Neural cell (in vitro differentiated cells): ENCODE data around the gene CD40. TPM values are rescaled to one million over a fixed set of nuclear protein-coding genes. Genes with fewer than 3 reads are reported as not detected.

Experiments
- H2AFZ ChIP-seq: fragments of 200-600, 300-800 bp; sonication (generic), shearing (Covaris generic); 2 replicates; pipeline ENCODE4 v1.6.0; 2014; ENCODE audit warnings: low read depth, mild to moderate bottlenecking, antibody characterized with exemption, low read length, moderate library complexity
- H3F3A ChIP-seq: fragments of 200-600 bp; shearing (Covaris generic); 2 replicates; pipeline ENCODE4 v1.6.1; 2016; ENCODE audit warnings: mild to moderate bottlenecking, moderate library complexity, mixed read lengths, antibody characterized with exemption, low read length; ENCODE audit not compliant: insufficient read depth, poor library complexity, severe bottlenecking
- H3K27ac ChIP-seq: fragments of 200-600, 300-800 bp; sonication (generic), shearing (Covaris generic); 2 replicates; pipeline ENCODE4 v1.5.1; 2014; ENCODE audit warnings: mild to moderate bottlenecking, low read length, moderate library complexity
- H3K27me3 ChIP-seq: fragments of 300-800, 200-600 bp; sonication (generic), shearing (Covaris generic); 2 replicates; pipeline ENCODE4 v1.6.0; 2014; ENCODE audit warnings: mild to moderate bottlenecking, low read depth, low read length, moderate library complexity; ENCODE audit not compliant: insufficient read depth
- H3K36me3 ChIP-seq: fragments of 300-800, 200-600 bp; sonication (generic), shearing (Covaris generic); 2 replicates; pipeline ENCODE4 v1.5.1; 2014; ENCODE audit warnings: mild to moderate bottlenecking, antibody characterized with exemption, low read length, moderate library complexity; ENCODE audit not compliant: insufficient read depth
- H3K4me2 ChIP-seq: fragments of 300-800, 200-600 bp; sonication (generic), shearing (Covaris generic); 2 replicates; pipeline ENCODE4 v1.6.0; 2014; ENCODE audit warnings: mild to moderate bottlenecking, low read length
- H3K4me3 ChIP-seq: fragments of 300-800, 200-600 bp; sonication (generic), shearing (Covaris generic); 2 replicates; pipeline ENCODE4 v1.5.1; 2014; ENCODE audit warnings: mild to moderate bottlenecking, low read length, moderate library complexity
- H3K79me2 ChIP-seq: fragments of 200-600 bp; shearing (Covaris generic); replicated peaks from 2 replicates; pipeline ENCODE4 v1.6.0; 2014; ENCODE audit warnings: mild to moderate bottlenecking, low read length, moderate library complexity; ENCODE audit not compliant: insufficient read depth
- H3K9ac ChIP-seq: fragments of 300-800, 200-600 bp; sonication (generic), shearing (Covaris generic); 2 replicates; pipeline ENCODE4 v1.6.1; 2016; ENCODE audit warnings: mild to moderate bottlenecking, low read length, mixed read lengths
- H3K9me2 ChIP-seq: fragments of 200-600 bp; shearing (Covaris generic); 2 replicates; pipeline ENCODE4 v1.6.1; 2016; ENCODE audit warnings: mild to moderate bottlenecking, low read length, mixed read lengths; ENCODE audit not compliant: insufficient read depth
- H3K9me3 ChIP-seq: fragments of 200-600, 300-800 bp; sonication (generic), shearing (Covaris generic); 2 replicates; pipeline ENCODE4 v1.6.1; 2016; ENCODE audit warnings: mild to moderate bottlenecking, mixed run types, low read length, moderate library complexity, mixed read lengths
- H4K20me1 ChIP-seq: fragments of 200-600 bp; shearing (Covaris generic); 2 replicates; pipeline ENCODE4 v1.6.1; 2016; ENCODE audit warnings: mild to moderate bottlenecking, mixed run types; ENCODE audit not compliant: insufficient read depth
- EP300 ChIP-seq: fragments of 450-650 bp; conservative IDR thresholded peaks from 2 replicates; pipeline ENCODE4 v1.6.1; 2014; ENCODE audit warnings: antibody characterized with exemption, mild to moderate bottlenecking, moderate library complexity; ENCODE audit not compliant: poor library complexity, severe bottlenecking
- EZH2 ChIP-seq: fragments of 200-600, 300-800 bp; shearing (Covaris generic), sonication (generic); IDR thresholded peaks from 2 replicates; pipeline ENCODE4 v1.6.1; 2014; ENCODE audit warnings: antibody characterized with exemption, low read length, borderline replicate concordance, mild to moderate bottlenecking; ENCODE audit not compliant: insufficient read depth, poor library complexity, severe bottlenecking
- MXI1 ChIP-seq: fragments of 450-650 bp; conservative IDR thresholded peaks from 2 replicates; pipeline ENCODE4 v1.6.1; 2014; ENCODE audit warnings: antibody characterized with exemption, mild to moderate bottlenecking; ENCODE audit not compliant: poor library complexity, severe bottlenecking
- POLR2AphosphoS5 ChIP-seq: IDR thresholded peaks from 2 replicates; pipeline ENCODE4 v1.6.1; 2012
- RAD21 ChIP-seq: fragments of 450-650 bp; conservative IDR thresholded peaks from 2 replicates; pipeline ENCODE4 v1.6.1; 2014; ENCODE audit warnings: antibody characterized with exemption, mild to moderate bottlenecking, moderate library complexity
- SMC3 ChIP-seq: fragments of 450-650 bp; conservative IDR thresholded peaks from 2 replicates; pipeline ENCODE4 v1.6.1; 2014; ENCODE audit warnings: antibody characterized with exemption, mild to moderate bottlenecking, moderate library complexity; ENCODE audit not compliant: poor library complexity
- TAF1 ChIP-seq: IDR thresholded peaks from 2 replicates; pipeline ENCODE4 v1.6.1; 2012; ENCODE audit warnings: low read depth
- polyA plus RNA-seq: library from polyadenylated mRNA; depleted of rRNA; stranded (reverse); fragments of >200 nt; gene quantifications from 2 replicates; pipeline ENCODE4 v1.2.3, GENCODE V29; 2014
- TF ChIP-seq, protein P1 (sequence below): IDR thresholded peaks from 2 replicates; pipeline ENCODE4 v1.6.1; 2012; ENCODE audit warnings: borderline replicate concordance
- TF ChIP-seq, protein P2 (sequence below): fragments of 450-650 bp; IDR thresholded peaks from 2 replicates; pipeline ENCODE4 v1.5.1; 2014; ENCODE audit warnings: antibody characterized with exemption, mild to moderate bottlenecking, moderate library complexity; ENCODE audit not compliant: poor library complexity, severe bottlenecking

The CD40 gene
- polyA plus RNA-seq, 1 donor from 2014 or later: not detected

DNA sequence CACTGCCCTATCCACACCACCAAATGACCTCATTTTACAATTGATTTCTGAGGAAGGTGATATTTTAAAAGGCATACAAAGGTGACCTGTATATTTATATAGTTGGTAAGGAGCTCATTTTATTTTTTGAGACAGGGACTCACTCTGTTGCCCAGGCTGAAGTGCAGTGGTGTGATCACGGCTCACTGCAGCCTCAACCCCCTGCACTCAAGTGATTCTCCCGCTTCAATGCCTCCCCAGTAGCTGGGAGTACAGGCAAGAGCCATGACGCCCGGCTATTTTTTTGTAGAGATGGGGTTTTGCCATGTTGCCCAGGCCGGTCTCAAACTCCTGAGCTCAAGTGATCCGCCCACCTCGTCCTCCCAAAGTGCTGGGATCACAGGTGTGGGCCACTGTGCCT, 41.3 kb upstream of the CD40 start:
- no peaks in the 10 kb centered on the region for H3K9me2 ChIP-seq
- H3K79me2 ChIP-seq: peaks cover 43% of the 10 kb centered on the region
- no peaks in the 10 kb centered on the region for H3F3A ChIP-seq
- no peak overlapping the region for H2AFZ ChIP-seq
- no peak overlapping the region for H3K9ac ChIP-seq
- no peaks in the 10 kb centered on the region for H4K20me1 ChIP-seq
- no peaks in the 10 kb centered on the region for H3K27me3 ChIP-seq
- no peak overlapping the region for H3K27ac ChIP-seq
- no peaks in the 10 kb centered on the region for H3K9me3 ChIP-seq
- no peak overlapping the region for H3K4me3 ChIP-seq
- H3K36me3 ChIP-seq: peaks cover 9% of the 10 kb centered on the region
- no peak overlapping the region for H3K4me2 ChIP-seq
- TF ChIP-seq SMC3: no peak
- no peak for TF ChIP-seq TAF1
- TF ChIP-seq, protein P1, sequence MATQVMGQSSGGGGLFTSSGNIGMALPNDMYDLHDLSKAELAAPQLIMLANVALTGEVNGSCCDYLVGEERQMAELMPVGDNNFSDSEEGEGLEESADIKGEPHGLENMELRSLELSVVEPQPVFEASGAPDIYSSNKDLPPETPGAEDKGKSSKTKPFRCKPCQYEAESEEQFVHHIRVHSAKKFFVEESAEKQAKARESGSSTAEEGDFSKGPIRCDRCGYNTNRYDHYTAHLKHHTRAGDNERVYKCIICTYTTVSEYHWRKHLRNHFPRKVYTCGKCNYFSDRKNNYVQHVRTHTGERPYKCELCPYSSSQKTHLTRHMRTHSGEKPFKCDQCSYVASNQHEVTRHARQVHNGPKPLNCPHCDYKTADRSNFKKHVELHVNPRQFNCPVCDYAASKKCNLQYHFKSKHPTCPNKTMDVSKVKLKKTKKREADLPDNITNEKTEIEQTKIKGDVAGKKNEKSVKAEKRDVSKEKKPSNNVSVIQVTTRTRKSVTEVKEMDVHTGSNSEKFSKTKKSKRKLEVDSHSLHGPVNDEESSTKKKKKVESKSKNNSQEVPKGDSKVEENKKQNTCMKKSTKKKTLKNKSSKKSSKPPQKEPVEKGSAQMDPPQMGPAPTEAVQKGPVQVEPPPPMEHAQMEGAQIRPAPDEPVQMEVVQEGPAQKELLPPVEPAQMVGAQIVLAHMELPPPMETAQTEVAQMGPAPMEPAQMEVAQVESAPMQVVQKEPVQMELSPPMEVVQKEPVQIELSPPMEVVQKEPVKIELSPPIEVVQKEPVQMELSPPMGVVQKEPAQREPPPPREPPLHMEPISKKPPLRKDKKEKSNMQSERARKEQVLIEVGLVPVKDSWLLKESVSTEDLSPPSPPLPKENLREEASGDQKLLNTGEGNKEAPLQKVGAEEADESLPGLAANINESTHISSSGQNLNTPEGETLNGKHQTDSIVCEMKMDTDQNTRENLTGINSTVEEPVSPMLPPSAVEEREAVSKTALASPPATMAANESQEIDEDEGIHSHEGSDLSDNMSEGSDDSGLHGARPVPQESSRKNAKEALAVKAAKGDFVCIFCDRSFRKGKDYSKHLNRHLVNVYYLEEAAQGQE: no peak
- no peak for TF ChIP-seq POLR2AphosphoS5
- TF ChIP-seq MXI1: no peak
- TF ChIP-seq, protein P2, sequence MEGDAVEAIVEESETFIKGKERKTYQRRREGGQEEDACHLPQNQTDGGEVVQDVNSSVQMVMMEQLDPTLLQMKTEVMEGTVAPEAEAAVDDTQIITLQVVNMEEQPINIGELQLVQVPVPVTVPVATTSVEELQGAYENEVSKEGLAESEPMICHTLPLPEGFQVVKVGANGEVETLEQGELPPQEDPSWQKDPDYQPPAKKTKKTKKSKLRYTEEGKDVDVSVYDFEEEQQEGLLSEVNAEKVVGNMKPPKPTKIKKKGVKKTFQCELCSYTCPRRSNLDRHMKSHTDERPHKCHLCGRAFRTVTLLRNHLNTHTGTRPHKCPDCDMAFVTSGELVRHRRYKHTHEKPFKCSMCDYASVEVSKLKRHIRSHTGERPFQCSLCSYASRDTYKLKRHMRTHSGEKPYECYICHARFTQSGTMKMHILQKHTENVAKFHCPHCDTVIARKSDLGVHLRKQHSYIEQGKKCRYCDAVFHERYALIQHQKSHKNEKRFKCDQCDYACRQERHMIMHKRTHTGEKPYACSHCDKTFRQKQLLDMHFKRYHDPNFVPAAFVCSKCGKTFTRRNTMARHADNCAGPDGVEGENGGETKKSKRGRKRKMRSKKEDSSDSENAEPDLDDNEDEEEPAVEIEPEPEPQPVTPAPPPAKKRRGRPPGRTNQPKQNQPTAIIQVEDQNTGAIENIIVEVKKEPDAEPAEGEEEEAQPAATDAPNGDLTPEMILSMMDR: no peak
- TF ChIP-seq EP300: no peak
- TF ChIP-seq RAD21: no peak
- no peak for TF ChIP-seq EZH2

DNA sequence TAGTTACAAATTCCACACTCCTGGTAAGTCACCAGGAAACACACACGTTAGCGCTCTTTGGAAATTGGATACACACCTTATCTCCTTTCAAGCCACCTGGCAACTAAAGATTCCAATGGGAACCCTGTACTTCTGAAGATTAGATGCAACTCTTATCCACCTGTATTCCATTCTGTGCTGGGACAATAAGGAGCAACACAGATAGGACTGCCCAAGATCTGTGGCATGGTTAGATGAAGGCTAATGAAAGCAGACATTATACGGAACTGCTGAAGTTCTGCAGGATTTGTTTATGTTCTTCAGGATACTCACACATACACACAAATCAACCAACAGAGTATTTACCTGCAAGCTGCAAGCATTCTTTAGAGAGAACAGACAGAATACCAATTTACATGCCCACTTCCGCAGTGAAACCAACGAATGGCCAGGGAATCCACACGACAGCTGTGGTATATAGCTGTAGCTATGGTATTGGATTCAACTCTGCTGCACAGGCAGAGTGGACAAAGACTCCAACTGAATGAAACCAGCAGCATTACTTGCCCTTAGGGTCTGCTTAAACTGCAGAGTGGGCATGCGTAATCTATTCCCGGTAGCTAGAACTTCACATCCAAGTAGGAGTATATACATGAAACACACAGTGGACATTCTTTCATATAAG, 40.3 kb upstream of the CD40 start:
- Histone ChIP-seq H3K4me2 (no peak overlapping the region), H3K36me3 (peaks cover 9% of the 10 kb centered on the region), H3K9me2 (no peaks in the 10 kb centered on the region), H2AFZ (no peak overlapping the region), H3K9ac (no peak overlapping the region), H3K4me3 (no peak overlapping the region), H3K27ac (no peak overlapping the region), H3K79me2 (peaks cover 52% of the 10 kb centered on the region), H4K20me1 (peaks cover 3% of the 10 kb centered on the region), H3K9me3 (no peaks in the 10 kb centered on the region), H3F3A (no peaks in the 10 kb centered on the region), H3K27me3 (no peaks in the 10 kb centered on the region)
- TF ChIP-seq POLR2AphosphoS5: peak; percentile 11
- no peak for TF ChIP-seq SMC3
